IPS DF 4.7 (cell line): ENCODE data around the gene KLHL40.

Source experiments
- DNase-seq: peaks from one replicate; pipeline ENCODE4 v3.0.0-alpha.2; 2013; ENCODE audit warnings: low spot score; ENCODE audit errors: extremely low read depth

The KLHL40 gene

GRCh38 chr3:42656680-42657610 lies 28.4 kb upstream of the KLHL40 start:
- DNase-seq: no peak

- no peak for DNase-seq
Measured at GRCh38 chr3:42657675-42658074, 27.7 kb upstream of the KLHL40 start.

- no peak for DNase-seq
Measured at GRCh38 chr3:42658091-42658770, 27.1 kb upstream of the KLHL40 start.

- DNase-seq: no peak
Measured at GRCh38 chr3:42658771-42659390, 26.5 kb upstream of the KLHL40 start.

GRCh38 chr3:42659451-42660130 lies 25.7 kb upstream of the KLHL40 start:
- DNase-seq: no peak

- DNase-seq: no peak
Measured at GRCh38 chr3:42660131-42660715, 25.1 kb upstream of the KLHL40 start.

- DNase-seq: no peak
Measured at GRCh38 chr3:42660898-42661297, 24.4 kb upstream of the KLHL40 start.

- DNase-seq: no peak
Measured at GRCh38 chr3:42661593-42662022, 23.7 kb upstream of the KLHL40 start.

GRCh38 chr3:42662037-42662812 lies 23.1 kb upstream of the KLHL40 start:
- no peak for DNase-seq

GRCh38 chr3:42662813-42663535 lies 22.4 kb upstream of the KLHL40 start:
- no peak for DNase-seq

GRCh38 chr3:42663581-42664437 lies 21.5 kb upstream of the KLHL40 start:
- no peak for DNase-seq

- DNase-seq: no peak
Measured at GRCh38 chr3:42664438-42664803, 20.9 kb upstream of the KLHL40 start.

- no peak for DNase-seq
Measured at GRCh38 chr3:42665050-42665878, 20.1 kb upstream of the KLHL40 start.

GRCh38 chr3:42666022-42666421 lies 19.3 kb upstream of the KLHL40 start:
- DNase-seq: no peak

GRCh38 chr3:42666577-42666998 lies 18.7 kb upstream of the KLHL40 start:
- no peak for DNase-seq

- DNase-seq: no peak
Measured at GRCh38 chr3:42667096-42667522, 18.2 kb upstream of the KLHL40 start.

- DNase-seq: no peak
Measured at GRCh38 chr3:42667523-42668412, 17.6 kb upstream of the KLHL40 start.
